H1 (cell line): ENCODE data around the gene DPF3. TPM values are rescaled to one million over a fixed set of nuclear protein-coding genes. Genes with fewer than 3 reads are reported as not detected.

ENCODE experiments used
- CTCF ChIA-PET: fragments of 300-600 bp; sonication (Branson Sonifier 250); formaldehyde crosslinking; loops from one replicate; lab custom pipeline; 2021; ENCODE audit not compliant: partially characterized antibody; lab: Charles Lee
- POLR2A ChIA-PET: fragments of 300-600 bp; sonication (Branson Sonifier 250); formaldehyde crosslinking; loops from one replicate; lab custom pipeline; 2021; ENCODE audit warnings: inconsistent platforms; ENCODE audit not compliant: partially characterized antibody; lab: Charles Lee
- DNase-seq, 2 experiments: peaks; one replicate each; pipeline versions ENCODE4 v3.0.0 to v3.0.0-alpha.2; 2010 to 2022; ENCODE audit warnings: low spot score in 2 of 2, low read depth in 1 of 2, mixed read lengths in 1 of 2
- FAIRE-seq: peaks from 2 replicates; lab custom pipeline; 2011; peaks lifted over from hg19 to GRCh38; lab: Jason Lieb, UNC
- H2AFZ ChIP-seq: 2 replicates; pipeline ENCODE4 v1.8.1; 2012; ENCODE audit warnings: low read length, inconsistent platforms
- H2AK5ac ChIP-seq: 2 replicates; pipeline ENCODE4 v1.6.1; 2013; ENCODE audit warnings: low read depth, low read length
- H2BK120ac ChIP-seq: replicated peaks from 2 replicates; pipeline ENCODE3; 2013; ENCODE audit warnings: low read depth, low read length, inconsistent platforms
- H2BK12ac ChIP-seq: 2 replicates; pipeline ENCODE4 v1.6.1; 2013; ENCODE audit warnings: low read depth, low read length
- H2BK15ac ChIP-seq: 2 replicates; pipeline ENCODE4 v1.6.1; 2013; ENCODE audit warnings: low read length
- H2BK20ac ChIP-seq: 2 replicates; pipeline ENCODE4 v1.6.1; 2013; ENCODE audit warnings: low read length
- H2BK5ac ChIP-seq: 2 replicates; pipeline ENCODE4 v1.6.1; 2013; ENCODE audit warnings: low read depth, low read length
- H3K14ac ChIP-seq: 2 replicates; pipeline ENCODE4 v1.6.1; 2013; ENCODE audit warnings: inconsistent platforms; ENCODE audit not compliant: insufficient read length
- H3K18ac ChIP-seq: 2 replicates; pipeline ENCODE4 v1.6.1; 2013; ENCODE audit warnings: low read length; ENCODE audit errors: extremely low read depth
- H3K23ac ChIP-seq: 2 replicates; pipeline ENCODE4 v1.6.1; 2013; ENCODE audit warnings: inconsistent platforms; ENCODE audit not compliant: insufficient read length
- H3K23me2 ChIP-seq: 2 replicates; pipeline ENCODE4 v1.6.1; 2013; ENCODE audit warnings: low read depth, low read length
- H3K27ac ChIP-seq: 2 replicates; pipeline ENCODE4 v1.6.1; 2011; ENCODE audit warnings: low read depth, low read length, inconsistent platforms
- H3K27me3 ChIP-seq, 4 experiments: replicated peaks in 1 of 4; 1 replicate in 1 of 4; 2 replicates in 3 of 4; pipeline versions ENCODE4 v1.6.1 to v1.8.1; 2011 to 2013; ENCODE audit warnings: low read length in 3 of 4, mild to moderate bottlenecking in 3 of 4, inconsistent platforms in 2 of 4, mixed read lengths in 2 of 4, moderate library complexity in 1 of 4; ENCODE audit not compliant: control insufficient read depth in 3 of 4, insufficient read depth in 3 of 4; ENCODE audit errors: extremely low read depth in 1 of 4
- H3K36me3 ChIP-seq, 4 experiments: 2 replicates each; pipeline versions ENCODE4 v1.6.1 to v1.8.1; 2011 to 2013; ENCODE audit warnings: mild to moderate bottlenecking in 4 of 4, low read length in 3 of 4, moderate library complexity in 2 of 4, control low read depth in 1 of 4, inconsistent platforms in 1 of 4; ENCODE audit not compliant: insufficient read depth in 4 of 4, control insufficient read depth in 2 of 4
- H3K4ac ChIP-seq: replicated peaks from 2 replicates; pipeline ENCODE3; 2013; ENCODE audit warnings: low read length, low read depth, mixed read lengths, inconsistent platforms; ENCODE audit not compliant: insufficient read length
- H3K4me1 ChIP-seq, 4 experiments: replicated peaks in 1 of 4; 1 replicate in 1 of 4; 2 replicates in 3 of 4; pipeline versions ENCODE4 v1.6.1 to v1.8.1; 2011 to 2013; ENCODE audit warnings: low read length in 3 of 4, inconsistent platforms in 2 of 4, mixed read lengths in 1 of 4; ENCODE audit not compliant: insufficient read depth in 4 of 4, control insufficient read depth in 3 of 4
- H3K4me2 ChIP-seq, 2 experiments: 2 replicates each; pipeline versions ENCODE4 v1.6.1 to v1.8.1; 2011 to 2013; ENCODE audit warnings: low read depth in 2 of 2, low read length in 2 of 2, control low read depth in 1 of 2, inconsistent platforms in 1 of 2, mild to moderate bottlenecking in 1 of 2; ENCODE audit not compliant: insufficient read depth in 1 of 2
- H3K4me3 ChIP-seq, 4 experiments: fragments of 200-600, 300-600 bp in 1 of 4; sonication (generic), shearing (Covaris generic), sonication (Bioruptor Twin) in 1 of 4; 2 replicates each; pipeline versions ENCODE4 v1.5.1 to v1.8.1; 2011 to 2016; ENCODE audit warnings: low read length in 4 of 4, low read depth in 3 of 4, control low read depth in 2 of 4, inconsistent platforms in 2 of 4, mild to moderate bottlenecking in 2 of 4, mixed read lengths in 1 of 4, moderate library complexity in 1 of 4; ENCODE audit not compliant: insufficient read depth in 2 of 4; ENCODE audit errors: extremely low read depth in 1 of 4
- H3K56ac ChIP-seq: replicated peaks from 2 replicates; pipeline ENCODE3; 2013; ENCODE audit warnings: low read depth, mild to moderate bottlenecking, mixed read lengths, low read length, inconsistent platforms; ENCODE audit not compliant: insufficient read length
- H3K79me1 ChIP-seq: 2 replicates; pipeline ENCODE4 v1.6.1; 2013; ENCODE audit warnings: low read depth, low read length, control low read depth
- H3K79me2 ChIP-seq, 2 experiments: 2 replicates each; pipeline versions ENCODE4 v1.6.1 to v1.8.1; 2012 to 2013; ENCODE audit warnings: low read length in 2 of 2, mild to moderate bottlenecking in 2 of 2, inconsistent platforms in 1 of 2; ENCODE audit not compliant: insufficient read depth in 2 of 2, control insufficient read depth in 1 of 2
- H3K9ac ChIP-seq, 4 experiments: replicated peaks in 1 of 4; 1 replicate in 1 of 4; 2 replicates in 3 of 4; pipeline versions ENCODE4 v1.6.1 to v1.8.1; 2011 to 2013; ENCODE audit warnings: low read depth in 3 of 4, low read length in 3 of 4, control low read depth in 2 of 4, mild to moderate bottlenecking in 2 of 4, moderate library complexity in 2 of 4, inconsistent platforms in 1 of 4; ENCODE audit errors: extremely low read depth in 1 of 4
- H3K9me3 ChIP-seq, 2 experiments: 2 replicates each; pipeline versions ENCODE4 v1.6.1 to v1.8.1; 2012 to 2013; ENCODE audit warnings: mild to moderate bottlenecking in 2 of 2, moderate library complexity in 2 of 2, control low read depth in 1 of 2, inconsistent platforms in 1 of 2, low read depth in 1 of 2, low read length in 1 of 2, mixed read lengths in 1 of 2; ENCODE audit not compliant: insufficient read depth in 2 of 2
- H4K20me1 ChIP-seq, 2 experiments: replicated peaks in 1 of 2; 2 replicates each; pipeline versions ENCODE3 to v1.8.1; 2011 to 2013; ENCODE audit warnings: inconsistent platforms in 2 of 2, low read length in 2 of 2, mild to moderate bottlenecking in 1 of 2; ENCODE audit not compliant: insufficient read depth in 2 of 2, control insufficient read depth in 1 of 2
- H4K5ac ChIP-seq: 2 replicates; pipeline ENCODE4 v1.6.1; 2013; ENCODE audit warnings: low read length, low read depth, mixed read lengths, inconsistent platforms; ENCODE audit not compliant: insufficient read length
- H4K8ac ChIP-seq: 2 replicates; pipeline ENCODE4 v1.8.0; 2013; ENCODE audit warnings: mild to moderate bottlenecking, moderate library complexity, low read length, inconsistent platforms; ENCODE audit not compliant: insufficient read depth; ENCODE audit errors: extremely low read depth
- H4K91ac ChIP-seq: replicated peaks from 2 replicates; pipeline ENCODE3; 2013; ENCODE audit warnings: low read length, mixed read lengths, inconsistent platforms; ENCODE audit not compliant: insufficient read length
- SIX5 ChIP-seq: IDR thresholded peaks from 2 replicates; pipeline ENCODE4 v1.6.1; 2011; ENCODE audit warnings: mild to moderate bottlenecking, low read depth, low read length
- WGBS, 2 experiments: shearing (Covaris generic) in 1 of 2; methylation state at CpG; one replicate each; pipeline versions ENCODE4 v1.1.6 to v1.1.7; 2013 to 2015; ENCODE audit warnings: low lambda C conversion rate in 2 of 2, mixed read lengths in 2 of 2, inconsistent platforms in 1 of 2, low coverage in 1 of 2, missing lambda C conversion rate in 1 of 2; ENCODE audit not compliant: insufficient replicate concordance in 2 of 2, insufficient coverage in 1 of 2, insufficient read length in 1 of 2; ENCODE audit errors: extremely low coverage in 1 of 2, missing lambda C conversion rate in 1 of 2; 5-methylcytosine and 5-hydroxymethylcytosine counted together
- polyA plus RNA-seq, 7 experiments: library from polyadenylated mRNA; depleted of rRNA in 3 of 7; stranded (reverse) in 5 of 7; unstranded in 2 of 7; fragments of >200 nt in 5 of 7; fragments of 200-250 nt in 2 of 7; gene quantifications; 1 replicate in 5 of 7; 2 replicates in 1 of 7; 4 replicates in 1 of 7; pipeline versions ENCODE4 v1.2.1 to v1.2.3, GENCODE V29; 2011 to 2013; ENCODE audit warnings: missing spikeins in 2 of 7, mixed read lengths in 2 of 7
- total RNA-seq: library from RNA; stranded (reverse); fragmentation: NEBNext Ultra II Directional; extraction: Animal tissue kit (Norgen Biotek cat#: 25700); gene quantifications from 2 replicates; pipeline ENCODE4 v1.2.1, GENCODE V29; 2021

Gene DPF3
- total and polyA plus RNA-seq, 2 of the 8 experiments (the other 6 are each of a cell fraction or from before 2014, with no cell fraction given): 0.19 TPM; not detected in 1

DNA sequence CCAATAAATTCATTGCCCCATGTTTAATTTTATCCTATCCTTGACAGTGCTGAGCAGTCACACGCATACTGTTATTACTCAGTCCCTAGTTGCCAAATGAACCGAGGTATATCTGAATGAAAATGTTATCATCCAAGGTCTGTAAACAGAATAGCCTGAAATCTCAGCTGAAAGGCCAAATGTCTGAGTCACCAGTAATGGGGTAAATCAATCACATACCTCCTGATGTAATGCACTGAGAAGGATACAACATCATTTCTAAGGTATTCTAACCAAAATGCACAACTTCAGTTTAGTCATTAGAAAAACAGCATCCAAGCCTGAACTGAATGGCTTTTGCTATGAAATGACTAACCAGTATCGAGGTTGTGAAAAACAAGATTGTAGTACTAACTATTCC, 228.6 kb downstream of the DPF3 start:
- H3K4me1 ChIP-seq: no peaks in the 10 kb centered on the region; a peak in 1 of 7 replicates
- no peaks in the 10 kb centered on the region for H3K36me3 ChIP-seq
- H2BK20ac ChIP-seq: no peak overlapping the region
- no peak overlapping the region for H2BK15ac ChIP-seq
- ChIA-PET CTCF (interaction anchor here (0.6 kb wide), 1 partner anchor 343 kb away, joined by 3 read pairs; no protein-coding TSS in a partner anchor), POLR2A (no interaction called here)
- no peak overlapping the region for H3K9ac ChIP-seq
- H3K56ac ChIP-seq: no peak overlapping the region
- DNase-seq (no peak), FAIRE-seq (no peak)
- H3K9me3 ChIP-seq: no peaks in the 10 kb centered on the region
- H2BK120ac ChIP-seq: no peak overlapping the region
- H3K14ac ChIP-seq: no peak overlapping the region
- H2AFZ ChIP-seq: no peak overlapping the region
- no peak overlapping the region for H3K4me3 ChIP-seq
- H2AK5ac ChIP-seq: no peak overlapping the region
- no peak overlapping the region for H3K4ac ChIP-seq
- H3K4me2 ChIP-seq: no peak overlapping the region
- H3K23me2 ChIP-seq: no peaks in the 10 kb centered on the region
- H4K91ac ChIP-seq: no peak overlapping the region
- H3K79me1 ChIP-seq: no peaks in the 10 kb centered on the region
- no peaks in the 10 kb centered on the region for H4K20me1 ChIP-seq
- no peak overlapping the region for H4K5ac ChIP-seq
- H2BK12ac ChIP-seq: no peak overlapping the region
- H3K23ac ChIP-seq: no peak overlapping the region
- no peak overlapping the region for H3K27ac ChIP-seq
- no peak overlapping the region for H4K8ac ChIP-seq
- peaks cover 0 to 2% (median 0%) of the 10 kb centered on the region in 4 experiments; a peak in 1 of 7 replicates for H3K27me3 ChIP-seq
- no peak overlapping the region for H2BK5ac ChIP-seq
- no peak overlapping the region for H3K18ac ChIP-seq
- no peaks in the 10 kb centered on the region for H3K79me2 ChIP-seq
- 71% methylated on average over 3 of the region's 3 CpGs; no CpG with 5 or more reads in 1 of the 2 experiments for WGBS, 2 experiments
- no peak for TF ChIP-seq SIX5
